IPS-20b (cell line): ENCODE results near the gene RPL37A.

Experiments used
- H3K27ac ChIP-seq: one replicate; pipeline ENCODE4 v1.5.1; 2013; ENCODE audit warnings: low read length
- H3K27me3 ChIP-seq: 2 replicates; pipeline ENCODE4 v1.6.1; 2013; ENCODE audit warnings: mild to moderate bottlenecking, low read length, inconsistent platforms; ENCODE audit not compliant: insufficient read depth
- H3K36me3 ChIP-seq: 2 replicates; pipeline ENCODE4 v1.6.1; 2013; ENCODE audit warnings: low read depth, mild to moderate bottlenecking, inconsistent platforms, low read length, moderate library complexity; ENCODE audit not compliant: insufficient read depth
- H3K4me1 ChIP-seq: 2 replicates; pipeline ENCODE4 v1.6.1; 2013; ENCODE audit warnings: mild to moderate bottlenecking, control low read depth, inconsistent platforms, low read length, moderate library complexity; ENCODE audit not compliant: insufficient read depth
- H3K4me3 ChIP-seq: 2 replicates; pipeline ENCODE4 v1.5.1; 2013; ENCODE audit warnings: mild to moderate bottlenecking, low read length, inconsistent platforms
- H3K9ac ChIP-seq: 2 replicates; pipeline ENCODE4 v1.6.1; 2013; ENCODE audit warnings: low read depth, mild to moderate bottlenecking, inconsistent platforms, low read length, moderate library complexity
- H3K9me3 ChIP-seq: 2 replicates; pipeline ENCODE4 v1.6.1; 2013; ENCODE audit warnings: mild to moderate bottlenecking, low read depth, low read length, inconsistent platforms; ENCODE audit not compliant: insufficient read depth

Gene RPL37A

DNA sequence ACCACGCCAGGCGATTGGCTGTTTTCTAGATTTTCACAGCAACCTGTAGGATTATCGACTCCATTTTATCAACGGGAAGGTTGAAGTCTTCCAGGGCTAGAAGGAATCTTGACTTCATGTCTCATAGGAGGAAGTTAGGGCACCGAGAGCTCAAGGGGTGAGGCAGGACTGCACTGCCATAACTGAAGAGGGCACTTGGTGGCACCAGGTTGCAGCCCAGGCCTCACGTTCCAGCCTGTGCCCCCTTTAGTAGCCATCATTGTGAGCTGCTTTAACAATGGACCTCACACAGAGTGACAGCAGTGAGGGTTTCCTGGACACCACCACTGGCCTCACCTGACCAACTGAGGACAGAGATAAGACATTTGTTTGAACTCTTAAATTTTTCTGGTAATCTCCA is 22.9 kb upstream of the RPL37A start:
- H3K27me3 ChIP-seq = no peaks in the 10 kb centered on the region
- H3K4me1 ChIP-seq = no peaks in the 10 kb centered on the region
- H3K9ac ChIP-seq = no peak overlapping the region
- no peak overlapping the region for H3K27ac ChIP-seq
- H3K4me3 ChIP-seq = no peak overlapping the region
- 0 out of 2 replicates have a peak, but pooled peaks cover 8% of the 10 kb centered on the region for H3K36me3 ChIP-seq
- H3K9me3 ChIP-seq = no peaks in the 10 kb centered on the region

DNA sequence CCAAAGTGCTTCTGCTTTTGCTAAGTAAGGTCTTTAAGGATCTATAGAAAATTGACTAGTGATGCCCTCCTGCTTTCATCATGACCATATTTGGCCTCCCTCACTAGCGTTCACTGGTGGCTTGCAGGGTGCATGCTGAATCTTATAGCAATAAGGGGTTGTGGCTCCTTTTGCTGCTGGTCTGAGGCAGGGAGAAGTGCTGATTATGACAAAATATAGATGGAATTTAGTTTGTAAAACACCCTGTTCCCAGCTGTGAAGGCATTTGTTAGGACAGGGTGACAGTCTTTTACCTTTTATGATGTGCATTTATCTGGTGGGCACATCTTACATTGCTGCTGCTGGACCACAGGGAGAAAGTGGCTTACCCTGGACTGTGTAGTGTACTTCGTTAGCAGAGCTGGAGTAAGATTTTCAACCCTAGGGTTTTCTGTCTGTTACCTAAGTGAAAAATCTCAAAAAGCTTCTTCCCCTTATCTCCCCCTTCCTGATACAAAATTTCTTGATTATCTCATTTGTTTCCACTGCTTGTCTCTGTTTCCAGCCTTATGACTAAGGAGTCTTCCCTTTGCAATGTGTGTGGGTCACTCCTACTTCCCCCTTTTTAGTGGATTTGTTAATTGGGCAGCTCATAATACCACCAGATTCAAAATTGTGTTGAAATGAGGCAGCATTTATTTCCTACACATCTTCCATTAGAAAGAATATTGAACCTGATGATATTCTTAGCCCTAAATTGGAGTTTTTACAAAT is 21.2 kb upstream of the RPL37A start:
- H3K9me3 ChIP-seq = no peaks in the 10 kb centered on the region
- H3K27me3 ChIP-seq = no peaks in the 10 kb centered on the region
- H3K27ac ChIP-seq = no peak overlapping the region
- no peaks in the 10 kb centered on the region for H3K4me1 ChIP-seq
- no peak overlapping the region for H3K4me3 ChIP-seq
- H3K9ac ChIP-seq = no peak overlapping the region
- H3K36me3 ChIP-seq = peaks cover 10% of the 10 kb centered on the region; the same call in 1 of the 2 replicates

DNA sequence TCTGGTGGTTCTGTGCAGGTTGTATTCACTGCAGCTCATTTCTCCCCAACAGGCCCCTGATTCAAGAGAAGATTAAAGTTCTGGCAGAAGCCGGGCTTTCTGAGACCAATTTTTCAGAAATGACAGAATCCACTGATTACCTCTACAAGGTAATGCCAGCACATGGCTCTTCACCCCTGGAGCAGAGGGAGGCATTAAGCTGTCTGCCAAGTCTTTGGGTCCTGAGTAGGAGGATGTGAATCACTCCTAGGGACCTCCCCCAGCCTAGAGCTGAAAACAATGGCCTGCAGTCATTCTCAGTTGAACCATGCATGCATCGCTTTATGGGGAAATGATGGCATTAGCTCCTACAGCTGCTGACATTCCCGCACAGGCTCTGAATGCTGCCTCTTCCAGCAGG is 20.5 kb upstream of the RPL37A start:
- Histone ChIP-seq H3K9me3 (no peaks in the 10 kb centered on the region), H3K4me1 (no peaks in the 10 kb centered on the region), H3K9ac (no peak overlapping the region), H3K4me3 (no peak overlapping the region), H3K27ac (no peak overlapping the region), H3K27me3 (no peaks in the 10 kb centered on the region), H3K36me3 (peaks cover 16% of the 10 kb centered on the region; the same call in 1 of the 2 replicates)

DNA sequence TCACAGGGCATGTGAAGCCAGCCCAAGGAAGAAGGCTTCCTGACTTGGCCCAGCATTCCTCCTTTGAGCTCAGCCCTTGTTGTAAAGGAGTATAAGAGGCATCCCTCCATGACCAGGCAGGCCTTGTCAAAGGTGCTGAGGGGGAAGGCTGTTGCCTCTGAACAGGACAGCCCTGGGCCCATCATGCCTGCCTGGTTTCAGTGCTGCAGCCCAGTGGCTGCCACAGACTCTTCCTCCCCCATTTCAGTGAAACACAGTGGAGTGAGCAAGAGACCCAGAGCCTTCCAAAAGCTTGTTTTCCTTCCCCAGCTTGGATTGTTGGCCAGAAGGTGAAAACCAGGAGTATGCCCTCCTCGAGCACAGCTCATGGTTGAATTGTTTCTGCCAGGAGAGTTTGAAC is 19.9 kb upstream of the RPL37A start:
- Histone ChIP-seq H3K9ac (no peak overlapping the region), H3K4me3 (no peak overlapping the region), H3K27ac (no peak overlapping the region), H3K9me3 (no peaks in the 10 kb centered on the region), H3K27me3 (no peaks in the 10 kb centered on the region), H3K4me1 (no peaks in the 10 kb centered on the region), H3K36me3 (peaks cover 20% of the 10 kb centered on the region; the same call in 1 of the 2 replicates)

DNA sequence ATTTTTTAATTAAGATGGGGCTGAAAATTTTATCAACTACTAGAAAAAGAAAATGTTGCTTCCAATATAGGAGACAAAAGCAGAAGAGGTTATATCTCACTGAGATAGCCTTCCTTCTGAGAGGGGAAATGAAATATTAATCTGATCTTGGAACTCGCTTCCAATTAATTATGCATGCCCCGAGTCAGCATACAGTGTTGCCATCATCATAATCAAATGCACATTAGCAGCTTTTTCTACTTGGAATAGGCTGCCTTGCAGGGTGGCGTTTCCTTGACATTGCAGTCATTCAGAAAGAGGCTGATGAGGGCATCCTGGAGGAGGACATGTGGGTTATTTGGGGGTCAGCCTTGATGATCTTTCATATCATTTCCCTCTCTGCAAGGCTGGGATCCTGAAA is 18.4 kb upstream of the RPL37A start:
- Histone ChIP-seq H3K27me3 (no peaks in the 10 kb centered on the region), H3K36me3 (peaks cover 20% of the 10 kb centered on the region; the same call in 1 of the 2 replicates), H3K27ac (no peak overlapping the region)

DNA sequence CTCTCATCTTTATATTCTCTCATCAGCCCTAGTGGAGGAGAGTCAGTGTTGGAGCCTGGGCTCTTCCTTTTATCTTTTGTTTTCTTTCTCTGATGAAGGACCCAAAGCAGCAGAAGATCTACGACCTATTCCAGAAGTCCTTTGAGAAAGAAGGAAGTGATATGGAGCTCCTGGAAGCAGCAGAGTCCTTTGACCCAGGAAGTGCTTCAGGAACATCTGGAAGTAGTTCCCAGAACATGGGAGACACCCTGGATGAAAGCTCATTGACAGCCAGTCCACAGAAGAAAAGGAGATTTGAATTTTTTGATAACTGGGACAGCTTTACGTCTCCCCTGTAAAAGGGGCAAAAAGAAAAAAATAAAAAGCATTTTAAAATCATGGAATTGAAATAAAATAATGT is 16.0 kb upstream of the RPL37A start:
- no peaks in the 10 kb centered on the region for H3K9me3 ChIP-seq
- no peak overlapping the region for H3K9ac ChIP-seq
- H3K27me3 ChIP-seq = no peaks in the 10 kb centered on the region
- H3K4me1 ChIP-seq = no peaks in the 10 kb centered on the region
- H3K36me3 ChIP-seq = peaks cover 20% of the 10 kb centered on the region; the same call in 1 of the 2 replicates
- no peak overlapping the region for H3K4me3 ChIP-seq
- no peak overlapping the region for H3K27ac ChIP-seq

More for the DNA sequence above, 18.4 kb upstream of the RPL37A start:
- Histone ChIP-seq H3K4me1 (no peaks in the 10 kb centered on the region), H3K9me3 (no peaks in the 10 kb centered on the region), H3K4me3 (no peak overlapping the region), H3K9ac (no peak overlapping the region)

DNA sequence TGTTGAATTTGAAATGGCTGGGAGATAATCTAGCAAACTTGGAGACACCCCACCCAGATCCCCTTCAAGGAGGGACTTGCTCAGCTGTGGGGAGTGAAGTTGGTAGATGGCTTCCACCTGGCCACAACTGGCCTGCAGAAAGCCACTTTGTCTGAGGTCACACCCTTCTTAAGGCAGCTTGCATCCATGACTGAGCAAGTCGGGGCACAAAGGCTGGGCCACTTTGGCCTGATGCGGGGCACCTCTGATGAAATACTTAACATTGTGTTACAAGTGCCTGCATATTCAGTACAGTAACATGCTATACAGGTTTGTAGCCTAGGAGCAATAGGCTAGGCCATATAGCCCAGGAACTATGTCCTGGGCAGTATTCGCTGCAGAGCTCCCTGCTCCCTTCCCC is 13.4 kb upstream of the RPL37A start:
- H3K27me3 ChIP-seq = no peaks in the 10 kb centered on the region
- H3K27ac ChIP-seq = no peak overlapping the region
- H3K36me3 ChIP-seq = peaks cover 12% of the 10 kb centered on the region; the same call in 1 of the 2 replicates
- no peak overlapping the region for H3K4me3 ChIP-seq
- H3K9me3 ChIP-seq = no peaks in the 10 kb centered on the region
- no peak overlapping the region for H3K9ac ChIP-seq
- H3K4me1 ChIP-seq = no peaks in the 10 kb centered on the region

DNA sequence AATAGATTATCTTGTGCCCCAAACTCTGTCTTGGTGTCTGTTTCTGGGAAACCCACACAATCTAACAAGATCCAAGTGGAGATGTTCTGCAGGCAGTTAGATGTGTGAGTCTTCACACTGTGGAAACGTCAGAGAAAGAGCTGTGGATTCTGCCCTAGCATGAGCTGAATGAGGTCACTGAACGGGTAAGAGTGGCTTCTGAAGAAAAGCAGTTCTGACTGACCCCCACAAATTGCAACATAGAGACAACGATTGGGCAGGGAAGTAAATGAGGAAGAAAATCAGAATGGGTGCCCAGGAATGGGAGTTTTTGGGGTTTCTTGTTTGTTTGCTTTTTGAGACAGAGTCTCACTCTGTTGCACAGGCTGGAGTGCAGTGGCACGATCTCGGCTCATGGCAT is 12.9 kb upstream of the RPL37A start:
- no peak overlapping the region for H3K9ac ChIP-seq
- no peaks in the 10 kb centered on the region for H3K9me3 ChIP-seq
- no peak overlapping the region for H3K27ac ChIP-seq
- no peak overlapping the region for H3K4me3 ChIP-seq
- H3K27me3 ChIP-seq = no peaks in the 10 kb centered on the region
- no peaks in the 10 kb centered on the region for H3K4me1 ChIP-seq
- peaks cover 12% of the 10 kb centered on the region; the same call in 1 of the 2 replicates for H3K36me3 ChIP-seq

DNA sequence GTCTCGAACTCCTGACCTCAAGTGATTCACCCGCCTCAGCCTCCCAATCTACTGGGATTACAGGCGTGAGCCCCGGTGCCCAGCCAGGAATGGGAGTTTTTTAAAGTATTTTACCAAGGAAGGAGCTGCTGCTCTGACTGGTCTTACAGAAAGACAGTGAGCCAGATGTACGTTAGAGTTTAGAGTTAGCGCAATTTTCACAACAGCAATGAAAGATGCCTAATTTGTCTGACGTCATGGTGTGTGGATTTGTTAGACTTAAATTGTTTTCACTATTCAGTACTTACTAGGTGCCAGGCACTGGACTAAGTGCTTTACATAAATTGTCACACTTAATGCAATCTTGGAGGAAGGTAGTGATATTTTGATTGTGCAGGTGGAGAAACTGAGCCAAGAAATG is 12.4 kb upstream of the RPL37A start:
- Histone ChIP-seq H3K4me1 (no peaks in the 10 kb centered on the region), H3K9me3 (no peaks in the 10 kb centered on the region), H3K27me3 (no peaks in the 10 kb centered on the region), H3K4me3 (no peak overlapping the region), H3K36me3 (peaks cover 12% of the 10 kb centered on the region; the same call in 1 of the 2 replicates), H3K9ac (no peak overlapping the region), H3K27ac (no peak overlapping the region)

DNA sequence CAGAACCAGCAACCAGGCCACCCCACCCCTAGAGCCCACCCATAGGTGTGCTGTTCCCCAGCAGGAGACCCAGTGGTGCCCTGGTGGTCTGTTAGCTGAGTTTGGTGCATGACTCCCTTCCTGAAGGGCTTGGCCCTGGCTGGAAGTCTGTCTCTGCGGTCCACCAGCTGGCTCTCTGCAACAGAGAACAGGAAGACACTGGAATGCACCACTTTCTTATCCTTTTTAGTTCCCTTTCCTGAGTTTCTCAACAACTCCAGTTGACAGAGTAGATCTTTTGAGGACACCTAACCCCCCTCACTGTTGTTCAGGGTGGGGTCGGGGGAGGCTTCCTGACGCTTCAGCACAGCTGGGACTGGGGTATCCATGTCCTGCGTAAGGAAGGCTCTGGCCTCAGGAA is 11.9 kb upstream of the RPL37A start:
- H3K9me3 ChIP-seq = no peaks in the 10 kb centered on the region
- H3K4me3 ChIP-seq = no peak overlapping the region
- H3K4me1 ChIP-seq = no peaks in the 10 kb centered on the region
- peaks cover 12% of the 10 kb centered on the region; the same call in 1 of the 2 replicates for H3K36me3 ChIP-seq
- H3K27ac ChIP-seq = no peak overlapping the region
- H3K27me3 ChIP-seq = no peaks in the 10 kb centered on the region
- no peak overlapping the region for H3K9ac ChIP-seq

DNA sequence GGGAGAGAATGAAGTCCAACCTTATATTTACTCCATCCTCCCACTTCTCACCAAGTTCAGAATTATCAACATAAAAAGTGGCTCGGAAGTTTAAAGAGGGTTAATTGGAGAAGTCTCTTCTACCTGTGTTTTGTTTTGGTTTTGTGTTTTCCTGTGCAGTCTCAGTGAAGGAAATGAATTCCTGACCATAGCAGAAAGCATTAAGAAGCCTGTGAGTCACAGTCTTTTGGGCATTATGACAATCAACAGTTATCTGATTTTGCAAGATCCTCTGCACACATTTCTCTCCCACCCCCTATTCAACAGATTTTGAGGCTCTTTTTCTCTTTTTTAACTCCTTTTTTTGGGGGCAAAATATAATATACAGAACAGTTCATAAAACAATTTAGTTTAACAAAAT is 8.6 kb upstream of the RPL37A start:
- no peak overlapping the region for H3K9ac ChIP-seq
- no peak overlapping the region for H3K27ac ChIP-seq
- peaks cover 5% of the 10 kb centered on the region; the same call in 1 of the 2 replicates for H3K4me1 ChIP-seq

DNA sequence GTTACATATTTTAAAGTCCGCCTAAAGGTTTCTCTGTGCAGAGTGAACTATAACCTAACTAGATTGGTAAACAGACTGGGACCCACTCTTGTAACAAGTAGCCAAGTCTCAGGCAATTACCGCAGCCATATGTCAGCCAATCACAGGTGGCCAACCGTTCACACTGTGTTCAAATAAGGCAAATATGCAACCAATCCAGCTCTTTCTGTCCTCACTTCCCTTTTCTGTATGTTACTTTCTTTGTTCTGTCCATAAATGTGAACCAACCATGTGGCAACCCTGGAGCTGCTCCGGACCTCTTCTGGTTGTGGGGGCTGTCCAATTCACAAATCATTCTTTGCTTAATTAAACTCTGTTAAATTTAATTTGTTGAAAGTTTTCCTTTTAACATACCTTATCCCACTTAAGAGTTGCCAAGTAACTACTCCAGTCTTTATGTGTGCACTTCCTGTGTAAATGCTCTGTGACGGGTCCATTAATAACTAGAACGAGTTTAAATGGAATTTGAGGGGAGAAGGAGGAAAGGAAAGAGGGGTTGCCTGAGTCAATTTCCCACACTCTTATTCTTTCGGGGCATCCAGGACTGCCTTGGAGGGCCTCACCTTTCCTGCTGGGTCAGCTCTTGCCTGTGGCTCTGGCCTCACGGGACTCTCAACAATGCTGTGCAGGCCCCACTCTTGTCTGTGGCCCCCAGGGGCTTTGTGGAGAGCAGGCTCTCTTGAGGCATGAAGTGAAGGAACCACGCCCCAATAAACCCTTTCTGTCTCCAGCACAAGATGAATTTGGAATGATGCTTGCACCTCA is 6.6 kb upstream of the RPL37A start:
- peaks cover 5% of the 10 kb centered on the region; the same call in 1 of the 2 replicates for H3K4me1 ChIP-seq
- H3K27ac ChIP-seq = no peak overlapping the region
- no peak overlapping the region for H3K9ac ChIP-seq
- H3K9me3 ChIP-seq = no peaks in the 10 kb centered on the region
- H3K4me3 ChIP-seq = no peak overlapping the region
- H3K27me3 ChIP-seq = no peaks in the 10 kb centered on the region
- no peaks in the 10 kb centered on the region for H3K36me3 ChIP-seq

More for the DNA sequence above, 8.6 kb upstream of the RPL37A start:
- Histone ChIP-seq H3K4me3 (no peak overlapping the region), H3K36me3 (no peaks in the 10 kb centered on the region), H3K27me3 (no peaks in the 10 kb centered on the region), H3K9me3 (no peaks in the 10 kb centered on the region)
